Measurements from ENCODE around the gene CHMP1B. TPM values are rescaled to one million over a fixed set of nuclear protein-coding genes. Genes with fewer than 3 reads are reported as not detected.
A peak's percentile ranks its signal among the peaks of the same experiment; 100 is the strongest.

CHMP1B gene, protein sequence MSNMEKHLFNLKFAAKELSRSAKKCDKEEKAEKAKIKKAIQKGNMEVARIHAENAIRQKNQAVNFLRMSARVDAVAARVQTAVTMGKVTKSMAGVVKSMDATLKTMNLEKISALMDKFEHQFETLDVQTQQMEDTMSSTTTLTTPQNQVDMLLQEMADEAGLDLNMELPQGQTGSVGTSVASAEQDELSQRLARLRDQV
- 47.4 and 47.8 TPM in 2 replicates for total RNA-seq (2014; rRNA removed; shearing (Covaris generic))
- 47.1 and 49.2 TPM in 2 replicates for polyA plus RNA-seq (2016; fragmentation: Nextera tagmentation; extraction: Ambion mirVana)

DNA sequence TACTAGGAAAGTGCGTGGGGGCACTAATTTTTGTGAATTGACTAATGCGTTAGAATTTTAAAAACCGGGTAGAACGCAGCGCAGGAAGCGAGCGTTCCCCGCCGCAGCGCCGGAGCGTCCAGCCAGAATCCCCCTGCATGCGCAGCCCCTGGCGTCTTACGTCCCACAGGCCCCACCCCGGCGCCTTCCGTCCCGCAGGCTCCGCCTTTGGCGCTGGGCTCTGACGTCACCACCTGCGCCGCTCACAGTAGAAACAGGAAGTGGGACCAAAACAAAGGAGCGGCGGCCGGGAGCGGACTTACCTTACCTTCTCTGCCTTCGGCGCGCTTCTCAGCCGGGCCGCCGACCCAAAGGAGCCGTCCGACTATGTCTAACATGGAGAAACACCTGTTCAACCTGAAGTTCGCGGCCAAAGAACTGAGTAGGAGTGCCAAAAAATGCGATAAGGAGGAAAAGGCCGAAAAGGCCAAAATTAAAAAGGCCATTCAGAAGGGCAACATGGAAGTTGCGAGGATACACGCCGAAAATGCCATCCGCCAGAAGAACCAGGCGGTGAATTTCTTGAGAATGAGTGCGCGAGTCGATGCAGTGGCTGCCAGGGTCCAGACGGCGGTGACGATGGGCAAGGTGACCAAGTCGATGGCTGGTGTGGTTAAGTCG lies at the start of gene CHMP1B:
Gene CHMP1B (plus strand): TSS at position 268 of the 660 bp plus-strand sequence. CDS start 99 bp downstream, at position 367.
- Histone ChIP-seq H3K4me3 (peak within 1 kb of the TSS; percentile 97), H3K27me3 (replicated peaks; ENCODE audit: insufficient read depth) (no peaks in the 10 kb centered on the region), H3K79me2 (ENCODE audit: insufficient read depth) (peaks cover 43% of the 10 kb centered on the region), H3K36me3 (ENCODE audit: low read depth) (no peaks in the 10 kb centered on the region), H3K4me2 (ENCODE audit: unreplicated experiment) (peak within 1 kb of the TSS; percentile 100), H4K20me1 (ENCODE audit: insufficient read depth) (no peaks in the 10 kb centered on the region), H3F3A (ENCODE audit: insufficient read depth) (peaks cover 50% of the 10 kb centered on the region), H3K4me1 (ENCODE audit: insufficient read depth) (peaks cover 22% of the 10 kb centered on the region), H3K9me3 (ENCODE audit: low read depth) (no peaks in the 10 kb centered on the region), H3K9me2 (ENCODE audit: insufficient read depth) (no peaks in the 10 kb centered on the region), H3K9ac (peak within 1 kb of the TSS; percentile 99), H3K27ac (peak within 1 kb of the TSS; percentile 100), H2AFZ (peak within 1 kb of the TSS; percentile 74)
- peak; percentile 99 for DNase-seq
- TF ChIP-seq EZH2 (IDR thresholded peaks at IDR 0.05; ENCODE audit: insufficient read depth, poor library complexity, severe bottlenecking), result no peak
- TF ChIP-seq EZH2phosphoT487 (IDR thresholded peaks at IDR 0.05; ENCODE audit: insufficient read depth, low read depth), result 0 out of 2 replicates have a peak, but pooled peaks have one; percentile 13
- 1% methylated on average over 50 to 53 of the region's 53 CpGs for WGBS, 2 experiments (ENCODE audit: low coverage in 1 of 2, low lambda C conversion rate in 2 of 2, missing lambda C conversion rate in 2 of 2)
- in situ Hi-C loops (cut with MboI), result no loop called here

DNA sequence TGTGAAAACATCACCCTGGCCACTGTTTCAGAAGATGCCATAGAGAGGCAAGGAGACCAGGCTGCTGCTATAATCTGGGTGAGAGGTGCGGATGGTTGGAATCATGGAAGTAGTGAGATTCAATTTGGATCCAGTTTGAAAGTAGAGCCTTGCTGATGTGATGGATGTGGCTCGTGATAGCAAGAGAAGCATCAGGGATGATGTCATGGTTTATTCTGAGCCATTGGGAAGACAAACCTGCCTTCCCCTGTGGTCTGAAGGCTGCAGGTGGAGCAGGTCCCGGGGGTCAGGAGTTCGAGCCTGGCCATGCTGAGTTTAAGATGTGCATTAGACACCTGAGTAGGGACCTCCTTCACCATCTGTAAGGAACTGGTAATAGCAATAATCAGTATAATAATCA lies 49.6 kb upstream of the CHMP1B start:
- Histone ChIP-seq H3K79me2 (ENCODE audit: insufficient read depth) (no peaks in the 10 kb centered on the region), H3K36me3 (ENCODE audit: low read depth) (no peaks in the 10 kb centered on the region), H3F3A (ENCODE audit: insufficient read depth) (no peaks in the 10 kb centered on the region), H3K9me2 (ENCODE audit: insufficient read depth) (no peaks in the 10 kb centered on the region), H3K27me3 (replicated peaks; ENCODE audit: insufficient read depth) (0 out of 2 replicates have a peak, but pooled peaks cover 3% of the 10 kb centered on the region), H3K4me1 (ENCODE audit: insufficient read depth) (no peaks in the 10 kb centered on the region), H3K9me3 (ENCODE audit: low read depth) (no peaks in the 10 kb centered on the region), H2AFZ (no peak overlapping the region), H3K4me2 (ENCODE audit: unreplicated experiment) (no peak overlapping the region), H3K9ac (no peak overlapping the region), H3K4me3 (no peak overlapping the region), H3K27ac (no peak overlapping the region), H4K20me1 (ENCODE audit: insufficient read depth) (no peaks in the 10 kb centered on the region)
- 50 to 57% methylated on average over 4 of the region's 4 CpGs for WGBS, 2 experiments (ENCODE audit: low coverage in 1 of 2, low lambda C conversion rate in 2 of 2, missing lambda C conversion rate in 2 of 2)
- TF ChIP-seq EZH2 (IDR thresholded peaks at IDR 0.05; ENCODE audit: insufficient read depth, poor library complexity, severe bottlenecking) (no peak), EZH2phosphoT487 (IDR thresholded peaks at IDR 0.05; ENCODE audit: insufficient read depth, low read depth) (no peak)
- in situ Hi-C loops (cut with MboI), result no loop called here
- DNase-seq, result no peak

DNA sequence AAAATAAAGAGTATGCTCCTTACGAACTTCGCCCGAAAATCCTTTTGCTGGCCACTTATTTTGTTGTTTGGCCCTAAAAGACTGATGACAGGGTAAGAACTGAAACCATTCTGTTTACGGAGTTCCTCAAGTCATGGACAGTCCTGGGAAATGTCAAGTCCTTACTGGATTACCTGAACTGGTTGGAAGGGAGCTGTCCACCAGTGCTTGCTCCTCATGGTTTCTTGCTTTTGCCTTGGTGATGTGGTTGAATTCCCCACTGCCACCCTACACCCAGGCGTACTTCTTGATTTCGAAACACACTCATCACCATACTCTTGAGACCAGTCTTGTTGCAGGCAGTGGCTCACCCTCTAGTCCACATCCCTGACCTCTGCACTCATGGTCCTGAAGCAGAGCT lies 49.1 kb upstream of the CHMP1B start:
- Histone ChIP-seq H3K4me1 (ENCODE audit: insufficient read depth) (no peaks in the 10 kb centered on the region), H3K79me2 (ENCODE audit: insufficient read depth) (no peaks in the 10 kb centered on the region), H3K4me3 (no peak overlapping the region), H3K9me2 (ENCODE audit: insufficient read depth) (no peaks in the 10 kb centered on the region), H3F3A (ENCODE audit: insufficient read depth) (no peaks in the 10 kb centered on the region), H3K9me3 (ENCODE audit: low read depth) (no peaks in the 10 kb centered on the region), H3K27ac (no peak overlapping the region), H3K9ac (no peak overlapping the region), H3K36me3 (ENCODE audit: low read depth) (no peaks in the 10 kb centered on the region), H3K4me2 (ENCODE audit: unreplicated experiment) (no peak overlapping the region), H3K27me3 (replicated peaks; ENCODE audit: insufficient read depth) (0 out of 2 replicates have a peak, but pooled peaks cover 3% of the 10 kb centered on the region), H4K20me1 (ENCODE audit: insufficient read depth) (no peaks in the 10 kb centered on the region), H2AFZ (no peak overlapping the region)
- 82 to 88% methylated on average over 6 of the region's 6 CpGs for WGBS, 2 experiments (ENCODE audit: low coverage in 1 of 2, low lambda C conversion rate in 2 of 2, missing lambda C conversion rate in 2 of 2)
- in situ Hi-C loops (cut with MboI), result no loop called here
- TF ChIP-seq EZH2phosphoT487 (IDR thresholded peaks at IDR 0.05; ENCODE audit: insufficient read depth, low read depth) (no peak), EZH2 (IDR thresholded peaks at IDR 0.05; ENCODE audit: insufficient read depth, poor library complexity, severe bottlenecking) (no peak)
- no peak for DNase-seq

DNA sequence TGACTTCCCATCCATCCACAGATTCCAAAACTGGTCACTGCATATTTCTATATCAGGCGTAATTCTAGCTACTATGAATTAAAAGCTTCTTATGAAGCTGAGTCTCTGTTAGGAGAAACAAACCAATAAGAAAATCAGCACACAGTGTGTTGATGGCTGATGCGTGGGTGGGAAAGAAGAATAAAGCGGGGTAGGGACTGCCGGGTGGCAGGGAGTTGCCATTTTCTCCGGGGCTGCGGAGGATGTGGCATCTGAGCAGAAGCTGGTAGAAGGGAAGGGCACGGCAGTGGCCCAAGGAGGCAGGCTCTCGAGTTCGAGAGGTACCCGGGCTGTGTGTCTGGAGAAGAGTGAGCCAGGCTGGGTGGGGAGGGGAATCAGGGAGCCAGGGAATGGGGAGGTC lies 48.6 kb upstream of the CHMP1B start:
- no peak overlapping the region for H2AFZ ChIP-seq

More for the DNA sequence above, 48.6 kb upstream of the CHMP1B start:
- H3K36me3 ChIP-seq (ENCODE audit: low read depth), result no peaks in the 10 kb centered on the region
- H3F3A ChIP-seq (ENCODE audit: insufficient read depth), result no peaks in the 10 kb centered on the region
- no peak overlapping the region for H3K4me3 ChIP-seq
- no peak for TF ChIP-seq EZH2 (IDR thresholded peaks at IDR 0.05; ENCODE audit: insufficient read depth, poor library complexity, severe bottlenecking)
- no peak overlapping the region for H3K27ac ChIP-seq
- in situ Hi-C loops (cut with MboI), result no loop called here
- no peaks in the 10 kb centered on the region for H4K20me1 ChIP-seq (ENCODE audit: insufficient read depth)
- WGBS, 2 experiments (ENCODE audit: low coverage in 1 of 2, low lambda C conversion rate in 2 of 2, missing lambda C conversion rate in 2 of 2), result 81 to 82% methylated on average over 10 of the region's 10 CpGs
- no peaks in the 10 kb centered on the region for H3K9me3 ChIP-seq (ENCODE audit: low read depth)
- no peaks in the 10 kb centered on the region for H3K9me2 ChIP-seq (ENCODE audit: insufficient read depth)
- no peak overlapping the region for H3K9ac ChIP-seq
- no peak for DNase-seq
- H3K4me1 ChIP-seq (ENCODE audit: insufficient read depth), result no peaks in the 10 kb centered on the region
- no peaks in the 10 kb centered on the region for H3K79me2 ChIP-seq (ENCODE audit: insufficient read depth)
- H3K27me3 ChIP-seq (replicated peaks; ENCODE audit: insufficient read depth), result 0 out of 2 replicates have a peak, but pooled peaks cover 3% of the 10 kb centered on the region
- no peak overlapping the region for H3K4me2 ChIP-seq (ENCODE audit: unreplicated experiment)

All from GM23248 (cell line).